RWPE1 (cell line): ENCODE results near the gene CRACR2A.

Experiments
- CTCF ChIA-PET: fragments of 350-600 bp; sonication (Branson Sonifier 250); formaldehyde crosslinking; extraction: SDS; loops from one replicate; lab custom pipeline; 2021; lab: Yijun Ruan, JAX
- POLR2A ChIA-PET: fragments of 400-600 bp; formaldehyde crosslinking; extraction: SDS; loops from one replicate; lab custom pipeline; 2020; ENCODE audit warnings: antibody characterized with exemption; ENCODE audit not compliant: low non-redundant PET; lab: Yijun Ruan, JAX
- DNase-seq: peaks from one replicate; pipeline ENCODE4 v3.0.0; 2012; ENCODE audit warnings: low spot score
- H3K27ac ChIP-seq: fragments of 450-650 bp; 2 replicates; pipeline ENCODE4 v1.5.1; 2017
- CTCF ChIP-seq: fragments of 450-650 bp; conservative IDR thresholded peaks from 2 replicates; pipeline ENCODE4 v1.5.1; 2017; ENCODE audit warnings: low read depth, mild to moderate bottlenecking

The CRACR2A gene

GRCh38 chr12:3598896-3599860 is 153.7 kb downstream of the CRACR2A start:
- TF ChIP-seq CTCF = no peak
- no peak for DNase-seq
- CTCF ChIA-PET = no interaction called here
- no peak overlapping the region for H3K27ac ChIP-seq
- POLR2A ChIA-PET = no interaction called here

GRCh38 chr12:3597526-3598210 is 155.2 kb downstream of the CRACR2A start:
- no peak overlapping the region for H3K27ac ChIP-seq
- no peak for DNase-seq
- ChIA-PET CTCF (interaction anchor here (0.5 kb wide), 1 partner anchor 322 kb away, joined by 3 read pairs; no protein-coding TSS in a partner anchor), POLR2A (no interaction called here)
- TF ChIP-seq CTCF = no peak

- ChIA-PET CTCF (no interaction called here), POLR2A (no interaction called here)
- no peak for DNase-seq
- H3K27ac ChIP-seq = no peak overlapping the region
- TF ChIP-seq CTCF = no peak
These were observed 156.1 kb downstream of the CRACR2A start for GRCh38 chr12:3596703-3597415.

- ChIA-PET CTCF (no interaction called here), POLR2A (no interaction called here)
- TF ChIP-seq CTCF = no peak
- no peak for DNase-seq
- no peak overlapping the region for H3K27ac ChIP-seq
These were observed 157.2 kb downstream of the CRACR2A start for GRCh38 chr12:3595721-3596120.

GRCh38 chr12:3594966-3595365 is 157.9 kb downstream of the CRACR2A start:
- H3K27ac ChIP-seq = no peak overlapping the region
- no peak for TF ChIP-seq CTCF
- ChIA-PET CTCF (no interaction called here), POLR2A (no interaction called here)
- no peak for DNase-seq

GRCh38 chr12:3593906-3594483 is 158.9 kb downstream of the CRACR2A start:
- no peak for TF ChIP-seq CTCF
- CTCF ChIA-PET = no interaction called here
- no peak for DNase-seq
- POLR2A ChIA-PET = no interaction called here
- no peak overlapping the region for H3K27ac ChIP-seq
